ENCODE measurements around the gene FGFR3.

- TF ChIP-seq CTCF (conservative IDR thresholded peaks at IDR 0.05 in 1 of 2, IDR thresholded peaks at IDR 0.05 in 1 of 2; ENCODE audit: extremely low read depth in 1 of 2, insufficient read depth in 1 of 2, low read depth in 1 of 2, low read length in 2 of 2) (no peak), EZH2 (IDR thresholded peaks at IDR 0.05; ENCODE audit: borderline replicate concordance, low read length) (no peak)
These were observed 47.4 kb upstream of the FGFR3 start for GRCh38 chr4:1745697-1746096.

Data from mammary epithelial cell (primary cell).